Smooth muscle cell (in vitro differentiated cells): Measurements from ENCODE around the gene ANKRD2. TPM values are rescaled to one million over a fixed set of nuclear protein-coding genes. Genes with fewer than 3 reads are reported as not detected.
A peak's percentile ranks its signal among the peaks of the same experiment; 100 is the strongest.

Experiments
- DNase-seq: peaks from one replicate; lab custom pipeline; 2025; ENCODE audit not compliant: unreplicated experiment; lab: John Stamatoyannopoulos, UW
- H2AFZ ChIP-seq: fragments of 200-600 bp; sonication (generic); 2 replicates; pipeline ENCODE4 v1.6.0; 2016; ENCODE audit warnings: antibody characterized with exemption, low read depth, mild to moderate bottlenecking
- H3F3A ChIP-seq: fragments of 200-600 bp; sonication (generic); 2 replicates; pipeline ENCODE4 v1.6.0; 2017; ENCODE audit warnings: antibody characterized with exemption, low read depth
- H3K27ac ChIP-seq: fragments of 200-600 bp; sonication (generic); 2 replicates; pipeline ENCODE4 v1.5.1; 2016; ENCODE audit warnings: low read depth, mild to moderate bottlenecking
- H3K27me3 ChIP-seq: fragments of 200-600 bp; sonication (generic); 2 replicates; pipeline ENCODE4 v1.6.1; 2016; ENCODE audit warnings: low read depth, mild to moderate bottlenecking
- H3K36me3 ChIP-seq: fragments of 200-600 bp; sonication (generic); 2 replicates; pipeline ENCODE4 v1.5.1; 2016; ENCODE audit warnings: low read depth
- H3K4me1 ChIP-seq: fragments of 200-600 bp; sonication (generic); 2 replicates; pipeline ENCODE4 v1.5.1; 2016; ENCODE audit warnings: low read depth
- H3K4me2 ChIP-seq: fragments of 200-600 bp; sonication (generic); 2 replicates; pipeline ENCODE4 v1.6.0; 2016; ENCODE audit warnings: mild to moderate bottlenecking
- H3K4me3 ChIP-seq: fragments of 200-600 bp; sonication (generic); 2 replicates; pipeline ENCODE4 v1.5.1; 2016; ENCODE audit warnings: mild to moderate bottlenecking
- H3K79me2 ChIP-seq: fragments of 200-600 bp; sonication (generic); 2 replicates; pipeline ENCODE4 v1.6.0; 2016; ENCODE audit warnings: low read depth, mild to moderate bottlenecking
- H3K9ac ChIP-seq: fragments of 200-600 bp; sonication (generic); 2 replicates; pipeline ENCODE4 v1.6.0; 2016; ENCODE audit warnings: low read depth
- H3K9me3 ChIP-seq: fragments of 200-600 bp; sonication (generic); replicated peaks from 2 replicates; pipeline ENCODE4 v1.5.1; 2016; ENCODE audit warnings: low read depth
- H4K20me1 ChIP-seq: fragments of 200-600 bp; sonication (generic); 2 replicates; pipeline ENCODE4 v1.6.0; 2016; ENCODE audit warnings: low read depth
- WGBS: methylation state at CpG from one replicate; pipeline ENCODE4 v1.1.7; 2016; ENCODE audit warnings: low lambda C conversion rate; 5-methylcytosine and 5-hydroxymethylcytosine counted together
- polyA plus RNA-seq: library from polyadenylated mRNA; unstranded; fragments of >200 nt; fragmentation: Nextera tagmentation; extraction: Ambion mirVana; gene quantifications from 2 replicates; pipeline ENCODE4 v1.2.1, GENCODE V29; 2016
- total RNA-seq: library from RNA; depleted of rRNA; stranded (reverse); fragments of >200 nt; gene quantifications from 2 replicates; pipeline ENCODE4 v1.2.3, GENCODE V29; 2014
- TF ChIP-seq, protein P1 (sequence below): fragments of 200-600 bp; sonication (generic); IDR thresholded peaks from 2 replicates; pipeline ENCODE4 v1.5.1; 2017; ENCODE audit warnings: borderline replicate concordance, mild to moderate bottlenecking, antibody characterized with exemption; ENCODE audit not compliant: insufficient read depth, poor library complexity, severe bottlenecking

Gene ANKRD2
- total and polyA plus RNA-seq, 2 experiments from 2014 or later: 0.30 TPM; not detected in 1

DNA sequence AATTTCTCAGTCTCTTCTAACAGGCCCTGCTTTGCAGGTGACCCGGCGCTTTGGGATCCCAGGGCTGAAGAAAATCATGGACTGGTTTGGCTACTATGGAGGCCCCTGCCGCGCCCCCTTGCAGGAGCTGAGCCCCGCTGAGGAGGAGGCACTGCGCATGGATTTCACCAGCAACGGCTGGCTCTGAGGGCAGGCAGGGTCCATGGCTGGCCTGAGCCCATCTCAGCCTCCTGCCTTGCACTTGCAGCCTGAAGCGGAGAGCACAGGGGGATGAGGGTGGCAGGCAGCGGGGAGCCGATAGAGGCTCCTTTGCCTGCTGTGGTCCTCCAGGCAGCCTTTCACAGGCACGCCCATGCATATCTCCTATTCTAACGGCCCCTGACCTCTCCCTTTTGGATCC is 38.9 kb downstream of the ANKRD2 start:
- no peaks in the 10 kb centered on the region for H3K27me3 ChIP-seq
- H4K20me1 ChIP-seq: no peaks in the 10 kb centered on the region
- H3K4me1 ChIP-seq: no peaks in the 10 kb centered on the region
- DNase-seq: no peak
- no peak overlapping the region for H2AFZ ChIP-seq
- no peak overlapping the region for H3K9ac ChIP-seq
- H3K79me2 ChIP-seq: no peaks in the 10 kb centered on the region
- no peaks in the 10 kb centered on the region for H3K9me3 ChIP-seq
- no peak overlapping the region for H3K4me3 ChIP-seq
- no peaks in the 10 kb centered on the region for H3F3A ChIP-seq
- WGBS: 87% methylated on average over 12 of the region's 12 CpGs
- TF ChIP-seq, protein P1, sequence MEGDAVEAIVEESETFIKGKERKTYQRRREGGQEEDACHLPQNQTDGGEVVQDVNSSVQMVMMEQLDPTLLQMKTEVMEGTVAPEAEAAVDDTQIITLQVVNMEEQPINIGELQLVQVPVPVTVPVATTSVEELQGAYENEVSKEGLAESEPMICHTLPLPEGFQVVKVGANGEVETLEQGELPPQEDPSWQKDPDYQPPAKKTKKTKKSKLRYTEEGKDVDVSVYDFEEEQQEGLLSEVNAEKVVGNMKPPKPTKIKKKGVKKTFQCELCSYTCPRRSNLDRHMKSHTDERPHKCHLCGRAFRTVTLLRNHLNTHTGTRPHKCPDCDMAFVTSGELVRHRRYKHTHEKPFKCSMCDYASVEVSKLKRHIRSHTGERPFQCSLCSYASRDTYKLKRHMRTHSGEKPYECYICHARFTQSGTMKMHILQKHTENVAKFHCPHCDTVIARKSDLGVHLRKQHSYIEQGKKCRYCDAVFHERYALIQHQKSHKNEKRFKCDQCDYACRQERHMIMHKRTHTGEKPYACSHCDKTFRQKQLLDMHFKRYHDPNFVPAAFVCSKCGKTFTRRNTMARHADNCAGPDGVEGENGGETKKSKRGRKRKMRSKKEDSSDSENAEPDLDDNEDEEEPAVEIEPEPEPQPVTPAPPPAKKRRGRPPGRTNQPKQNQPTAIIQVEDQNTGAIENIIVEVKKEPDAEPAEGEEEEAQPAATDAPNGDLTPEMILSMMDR: no peak
- no peak overlapping the region for H3K4me2 ChIP-seq
- H3K27ac ChIP-seq: no peak overlapping the region
- H3K36me3 ChIP-seq: no peaks in the 10 kb centered on the region

DNA sequence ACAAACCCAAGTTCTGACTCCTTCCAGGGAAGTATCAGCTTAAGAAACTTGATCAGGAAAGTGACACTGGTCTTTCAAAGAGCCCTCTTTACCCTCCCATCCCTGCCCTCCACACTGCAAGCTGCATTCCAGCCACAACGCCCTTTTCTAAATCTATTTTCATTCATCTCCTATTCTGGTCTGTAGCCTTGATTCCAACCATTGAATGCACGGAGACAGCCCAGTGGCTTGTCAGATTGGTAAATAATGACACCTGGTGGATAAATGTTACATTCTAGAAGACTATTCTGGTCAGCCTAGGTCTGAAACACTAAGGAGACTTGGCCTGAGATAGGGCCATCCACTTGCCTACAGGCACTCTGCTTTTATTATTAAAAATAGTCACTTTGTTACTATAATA is 39.8 kb downstream of the ANKRD2 start:
- TF ChIP-seq, protein P1: peak; percentile 45
- H3K36me3 ChIP-seq: no peaks in the 10 kb centered on the region
- no peak overlapping the region for H2AFZ ChIP-seq
- no peak overlapping the region for H3K4me2 ChIP-seq
- no peaks in the 10 kb centered on the region for H3K27me3 ChIP-seq
- no peak overlapping the region for H3K9ac ChIP-seq
- DNase-seq: no peak
- no peaks in the 10 kb centered on the region for H3K9me3 ChIP-seq
- WGBS: 39% methylated on average over 2 of the region's 2 CpGs
- H3F3A ChIP-seq: no peaks in the 10 kb centered on the region
- H4K20me1 ChIP-seq: no peaks in the 10 kb centered on the region
- no peak overlapping the region for H3K27ac ChIP-seq
- H3K79me2 ChIP-seq: no peaks in the 10 kb centered on the region
- no peak overlapping the region for H3K4me3 ChIP-seq
- H3K4me1 ChIP-seq: no peaks in the 10 kb centered on the region

DNA sequence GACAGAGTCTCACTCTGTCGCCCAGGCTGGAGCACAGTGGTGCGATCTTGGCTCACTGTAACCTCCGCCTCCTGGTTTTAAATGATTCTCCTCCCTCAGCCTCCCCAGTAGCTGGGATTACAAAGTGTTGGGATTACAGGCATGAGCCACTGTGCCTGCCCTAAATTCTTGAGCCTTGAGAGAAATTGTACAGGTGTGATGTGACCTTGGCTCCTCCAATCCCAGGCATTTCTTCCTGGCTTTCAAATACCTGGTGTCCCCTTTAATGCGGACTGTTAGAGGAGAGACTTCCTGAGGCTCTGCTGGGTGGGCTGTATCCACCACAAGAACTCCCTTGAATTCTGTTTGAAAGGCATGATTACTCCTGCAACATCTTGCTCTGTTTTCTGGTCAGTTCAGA is 45.7 kb downstream of the ANKRD2 start:
- H3K36me3 ChIP-seq: no peaks in the 10 kb centered on the region
- no peaks in the 10 kb centered on the region for H3K27me3 ChIP-seq
- no peak overlapping the region for H3K4me2 ChIP-seq
- no peak overlapping the region for H3K4me3 ChIP-seq
- no peak overlapping the region for H2AFZ ChIP-seq
- H3K4me1 ChIP-seq: no peaks in the 10 kb centered on the region
- H3K9ac ChIP-seq: no peak overlapping the region
- 100% methylated on average over 4 of the region's 4 CpGs for WGBS
- H3K79me2 ChIP-seq: no peaks in the 10 kb centered on the region
- no peaks in the 10 kb centered on the region for H3F3A ChIP-seq
- TF ChIP-seq, protein P1: no peak
- no peaks in the 10 kb centered on the region for H3K9me3 ChIP-seq
- no peak overlapping the region for H3K27ac ChIP-seq
- no peak for DNase-seq
- no peaks in the 10 kb centered on the region for H4K20me1 ChIP-seq

DNA sequence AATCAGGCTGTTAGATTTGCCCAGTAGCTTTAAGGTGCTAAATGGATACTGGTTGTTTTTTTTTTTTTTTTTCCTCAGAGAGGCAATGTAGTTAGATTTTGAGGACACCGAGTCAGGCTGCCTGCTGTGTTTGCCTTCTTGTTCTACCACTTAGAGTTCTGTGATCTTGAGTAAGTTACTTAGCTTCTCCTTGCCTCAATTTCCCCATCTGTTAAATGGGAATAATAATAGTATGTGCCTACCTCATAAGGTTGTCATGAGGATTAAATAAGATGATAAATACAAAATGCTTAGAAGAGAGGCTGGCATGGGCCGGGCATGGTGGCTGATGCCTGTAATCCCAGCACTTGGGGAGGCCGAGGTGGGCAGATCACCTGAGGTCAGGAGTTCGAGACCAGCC is 46.2 kb downstream of the ANKRD2 start:
- no peak overlapping the region for H3K27ac ChIP-seq
- no peaks in the 10 kb centered on the region for H3K36me3 ChIP-seq
- no peaks in the 10 kb centered on the region for H3F3A ChIP-seq
- TF ChIP-seq, protein P1: no peak
- H3K9me3 ChIP-seq: no peaks in the 10 kb centered on the region
- no peaks in the 10 kb centered on the region for H3K27me3 ChIP-seq
- over 99% methylated on average over 4 of the region's 4 CpGs for WGBS
- no peaks in the 10 kb centered on the region for H3K4me1 ChIP-seq
- no peak overlapping the region for H3K4me3 ChIP-seq
- DNase-seq: no peak
- H3K9ac ChIP-seq: no peak overlapping the region
- H4K20me1 ChIP-seq: no peaks in the 10 kb centered on the region
- H3K4me2 ChIP-seq: no peak overlapping the region
- H2AFZ ChIP-seq: no peak overlapping the region
- H3K79me2 ChIP-seq: no peaks in the 10 kb centered on the region
